ENCODE measurements around the gene LNX1.

Gene LNX1

GRCh38 chr4:53579826-53580225, 11.5 kb downstream of the LNX1 start:
- in situ Hi-C loops (cut with HindIII; ENCODE audit: low sequenced_read_pairs), result no loop called here
- no peak for DNase-seq (ENCODE audit: low read depth, low spot score)
- no peak for TF ChIP-seq CTCF (IDR thresholded peaks at IDR 0.05; ENCODE audit: low read depth, low read length)
- no peak overlapping the region for H3K4me3 ChIP-seq (ENCODE audit: low read depth, low read length)

- in situ Hi-C loops (cut with HindIII; ENCODE audit: low sequenced_read_pairs), result no loop called here
- H3K4me3 ChIP-seq (ENCODE audit: low read depth, low read length), result no peak overlapping the region
- DNase-seq (ENCODE audit: low read depth, low spot score), result peak; percentile 50
- no peak for TF ChIP-seq CTCF (IDR thresholded peaks at IDR 0.05; ENCODE audit: low read depth, low read length)
Measured at GRCh38 chr4:53576676-53577372, 14.5 kb downstream of the LNX1 start.

DNA sequence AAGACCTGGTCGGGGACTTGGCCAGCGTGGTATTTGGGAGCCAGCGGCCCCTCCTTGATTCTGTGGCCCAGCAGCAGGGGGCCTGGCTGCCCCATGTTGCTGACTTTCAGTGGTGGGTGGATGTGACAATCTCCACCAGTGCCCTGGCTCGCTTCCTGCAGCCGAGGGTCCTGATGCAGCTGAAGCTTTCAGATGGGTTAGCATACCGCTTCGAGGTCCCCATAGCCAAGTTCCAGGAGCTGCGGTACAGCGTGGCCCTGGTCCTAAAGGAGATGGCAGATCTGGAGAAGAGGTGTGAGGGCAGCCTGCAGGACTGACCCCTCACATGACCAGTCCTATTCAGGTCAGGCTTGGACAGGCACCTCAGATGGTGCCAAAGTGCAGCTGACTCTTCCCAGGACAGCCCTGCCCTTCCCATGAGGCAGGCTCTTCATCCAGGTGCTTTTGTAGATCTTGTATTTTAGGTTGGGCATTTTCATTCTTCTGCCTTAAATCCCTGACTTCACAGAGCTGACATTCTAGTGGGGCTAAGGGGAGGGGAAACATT, 15.1 kb downstream of the LNX1 start:
- no peak for TF ChIP-seq CTCF (IDR thresholded peaks at IDR 0.05; ENCODE audit: low read depth, low read length)
- no peak overlapping the region for H3K4me3 ChIP-seq (ENCODE audit: low read depth, low read length)
- in situ Hi-C loops (cut with HindIII; ENCODE audit: low sequenced_read_pairs), result no loop called here

DNA sequence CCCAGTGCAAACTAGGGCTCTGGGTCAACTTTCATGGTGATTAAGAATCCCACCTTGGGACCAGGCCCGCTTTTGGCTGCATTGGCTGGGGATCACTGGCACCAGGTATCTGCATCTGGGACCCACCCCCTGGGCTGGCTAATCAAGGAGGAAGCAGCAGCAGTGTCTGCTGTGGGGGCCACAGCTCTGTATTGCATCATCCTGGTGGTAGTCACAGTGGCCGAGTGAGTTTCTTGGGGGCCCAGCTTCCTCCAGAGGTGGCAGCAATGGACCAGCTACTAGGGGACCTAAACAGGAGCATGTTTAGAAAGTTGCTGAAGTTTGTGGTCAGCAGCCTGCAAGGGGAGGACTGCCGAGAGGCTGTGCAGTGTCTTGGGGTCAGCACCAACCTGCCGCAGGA, 15.7 kb downstream of the LNX1 start:
- in situ Hi-C loops (cut with HindIII; ENCODE audit: low sequenced_read_pairs), result no loop called here
- no peak overlapping the region for H3K4me3 ChIP-seq (ENCODE audit: low read depth, low read length)
- no peak for TF ChIP-seq CTCF (IDR thresholded peaks at IDR 0.05; ENCODE audit: low read depth, low read length)
- DNase-seq (ENCODE audit: low read depth, low spot score), result no peak

More for the DNA sequence above, 15.1 kb downstream of the LNX1 start:
- no peak for DNase-seq (ENCODE audit: low read depth, low spot score)

GRCh38 chr4:53574528-53574927, 16.8 kb downstream of the LNX1 start:
- no peak overlapping the region for H3K4me3 ChIP-seq (ENCODE audit: low read depth, low read length)
- in situ Hi-C loops (cut with HindIII; ENCODE audit: low sequenced_read_pairs), result no loop called here
- no peak for DNase-seq (ENCODE audit: low read depth, low spot score)
- TF ChIP-seq CTCF (IDR thresholded peaks at IDR 0.05; ENCODE audit: low read depth, low read length), result no peak

- H3K4me3 ChIP-seq (ENCODE audit: low read depth, low read length), result no peak overlapping the region
- TF ChIP-seq CTCF (IDR thresholded peaks at IDR 0.05; ENCODE audit: low read depth, low read length), result no peak
- DNase-seq (ENCODE audit: low read depth, low spot score), result peak; percentile 20
- in situ Hi-C loops (cut with HindIII; ENCODE audit: low sequenced_read_pairs), result no loop called here
Measured at GRCh38 chr4:53573696-53574095, 17.6 kb downstream of the LNX1 start.
